Renal cortex interstitium (tissue), 11 donors: Measurements from ENCODE around the gene MDFIC. TPM values are rescaled to one million over a fixed set of nuclear protein-coding genes. Genes with fewer than 3 reads are reported as not detected.

Source experiments
- DNase-seq, 11 donors: peaks; one replicate each; pipeline ENCODE4 v3.0.0-alpha.2; 2013; ENCODE audit warnings: low read depth in 9 of 11, low spot score in 4 of 11; ENCODE audit errors: extremely low read depth in 1 of 11
- polyA plus RNA-seq, 3 donors: library from polyadenylated mRNA; unstranded; fragments of 120-200 nt; gene quantifications; one replicate each; pipeline ENCODE4 v1.2.1, GENCODE V29; 2013; ENCODE audit not compliant: insufficient read length in 3 of 3

The MDFIC gene
- polyA plus RNA-seq, 3 donors = 29.1 to 35.0 (median 29.6) TPM

GRCh38 chr7:114976666-114977065 is 54.8 kb downstream of the MDFIC start:
- no peak for DNase-seq

GRCh38 chr7:114977277-114977676 is 55.4 kb downstream of the MDFIC start:
- DNase-seq = no peak

- no peak for DNase-seq
Measured at GRCh38 chr7:114979388-114979787, 57.5 kb downstream of the MDFIC start.

- DNase-seq = no peak
Measured at GRCh38 chr7:114979803-114980507, 58.1 kb downstream of the MDFIC start.

- DNase-seq = no peak
Measured at GRCh38 chr7:114981323-114981722, 59.4 kb downstream of the MDFIC start.

GRCh38 chr7:114985116-114985715 is 63.3 kb downstream of the MDFIC start:
- DNase-seq = no peak

- DNase-seq = no peak
Measured at GRCh38 chr7:114986190-114987180, 64.6 kb downstream of the MDFIC start.

GRCh38 chr7:114988026-114988425 is 66.1 kb downstream of the MDFIC start:
- no peak for DNase-seq

GRCh38 chr7:114988755-114989375 is 67.0 kb downstream of the MDFIC start:
- no peak for DNase-seq

GRCh38 chr7:114989531-114989930 is 67.6 kb downstream of the MDFIC start:
- DNase-seq = no peak

GRCh38 chr7:114997487-114998404 is 75.9 kb downstream of the MDFIC start:
- no peak for DNase-seq

GRCh38 chr7:115004121-115004520 is 82.2 kb downstream of the MDFIC start:
- no peak for DNase-seq

- DNase-seq = no peak
Measured at GRCh38 chr7:115005251-115005650, 83.4 kb downstream of the MDFIC start.

GRCh38 chr7:115005953-115006352 is 84.1 kb downstream of the MDFIC start:
- DNase-seq = no peak

- no peak for DNase-seq
Measured at GRCh38 chr7:115007751-115008150, 85.9 kb downstream of the MDFIC start.

GRCh38 chr7:115008465-115009114 is 86.7 kb downstream of the MDFIC start:
- DNase-seq = no peak

GRCh38 chr7:115009139-115009538 is 87.2 kb downstream of the MDFIC start:
- no peak for DNase-seq
